Posterior vena cava (tissue), 2 donors: ENCODE data around the gene RNF217. TPM values are rescaled to one million over a fixed set of nuclear protein-coding genes. Genes with fewer than 3 reads are reported as not detected.
"Not testable (repeated sequence)": the region's sequence is repeated elsewhere in the genome, so short reads cannot be mapped to it uniquely, and the experiment has no call there.

Experiments
- DNase-seq: peaks from one replicate; pipeline ENCODE4 v3.0.0-alpha.2; 2020; ENCODE audit warnings: low spot score
- intact Hi-C, 2 donors: fragments of 100-400 bp; cut with DNase I; formaldehyde crosslinking; loops; one replicate each; pipeline versions ENCODE4 v1.14.1 to v1.14.2; 2022 to 2023
- total RNA-seq, 2 donors: library from RNA; stranded (reverse); fragmentation: NEBNext Ultra II Directional; extraction: Animal tissue kit (Norgen Biotek cat#: 25700); gene quantifications; one replicate each; pipeline ENCODE4 v1.2.1, GENCODE V29; 2021
- donor health status: DM: yes; HTN: yes; CAD: no.
- donor health status: DM: yes; HTN: yes; CAD: no.

Gene RNF217
- total RNA-seq, 2 donors from 2014 or later = 23.7 to 29.2 TPM

GRCh38 chr6:125041740-125042459, 79.7 kb downstream of the RNF217 start:
- intact Hi-C loops = no loop called here
- no peak for DNase-seq

DNA sequence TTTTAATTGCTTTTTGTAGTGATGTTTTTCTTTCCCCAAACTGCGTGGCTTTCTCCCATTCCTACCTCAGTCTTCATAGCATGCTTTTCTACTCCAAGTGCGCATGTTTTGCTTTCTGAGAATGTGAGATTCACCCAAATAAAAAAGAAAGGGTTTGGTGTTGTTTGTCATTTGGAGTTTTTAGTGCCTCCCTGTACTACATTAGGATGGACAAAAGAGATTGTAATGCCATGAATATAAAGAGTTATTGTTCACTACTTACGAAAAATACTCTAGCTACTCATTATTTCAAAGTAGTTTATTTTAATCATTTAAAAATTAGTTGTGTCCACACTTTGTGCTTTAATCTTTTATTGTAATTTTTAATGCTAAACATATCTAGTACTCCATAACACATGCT, 81.8 kb downstream of the RNF217 start:
- intact Hi-C loops = loop anchor here in 1 of 2 donors (2.0 kb wide), 1 partner anchor 47 kb away; no protein-coding TSS in a partner anchor
- no peak for DNase-seq

GRCh38 chr6:125044667-125045066, 82.4 kb downstream of the RNF217 start:
- DNase-seq = no peak
- intact Hi-C loops = loop anchor here in 1 of 2 donors (2.0 kb wide), 1 partner anchor 46 kb away; no protein-coding TSS in a partner anchor

DNA sequence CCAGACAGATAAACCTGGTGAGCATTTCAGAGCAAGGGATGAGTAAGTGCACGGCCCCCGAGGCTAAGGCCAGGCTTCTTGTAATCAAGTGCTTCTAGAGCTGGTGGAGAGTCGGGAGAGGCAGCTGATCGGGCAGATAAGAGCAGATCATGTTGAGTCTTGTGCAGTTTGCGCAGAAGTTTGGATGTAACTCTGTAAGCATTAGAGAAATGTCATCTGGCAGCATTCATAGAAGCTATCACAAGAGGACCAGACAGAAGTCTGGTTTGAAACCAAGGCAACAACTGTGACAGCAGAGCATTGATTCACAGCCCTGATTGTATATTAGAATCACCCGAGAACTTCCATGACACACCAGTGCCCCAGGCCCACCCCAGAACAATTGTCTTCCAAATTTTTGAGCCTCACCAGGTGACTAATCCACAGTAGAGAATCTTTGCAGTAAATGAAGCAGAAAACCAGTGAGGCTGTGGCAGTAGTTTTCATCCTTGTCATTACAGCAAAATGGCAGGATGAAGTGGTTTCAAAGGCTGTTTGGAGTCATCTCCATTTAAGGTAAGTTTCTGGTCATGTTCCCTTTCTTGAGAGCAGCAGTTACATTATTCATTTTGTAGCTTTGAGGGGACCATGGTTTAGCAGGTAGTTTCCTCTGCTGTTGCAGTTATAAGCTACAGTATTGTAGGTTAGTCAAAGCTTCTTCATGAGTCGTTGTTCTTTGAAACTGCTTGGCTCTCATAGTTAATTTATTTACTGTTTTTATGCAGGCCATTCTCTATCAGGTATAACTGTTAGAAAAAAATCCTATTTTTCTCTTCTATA, 84.1 kb downstream of the RNF217 start:
- intact Hi-C loops = no loop called here
- no peak for DNase-seq

- DNase-seq = no peak
- intact Hi-C loops = no loop called here
These were observed 86.0 kb downstream of the RNF217 start for GRCh38 chr6:125048274-125048673.

DNA sequence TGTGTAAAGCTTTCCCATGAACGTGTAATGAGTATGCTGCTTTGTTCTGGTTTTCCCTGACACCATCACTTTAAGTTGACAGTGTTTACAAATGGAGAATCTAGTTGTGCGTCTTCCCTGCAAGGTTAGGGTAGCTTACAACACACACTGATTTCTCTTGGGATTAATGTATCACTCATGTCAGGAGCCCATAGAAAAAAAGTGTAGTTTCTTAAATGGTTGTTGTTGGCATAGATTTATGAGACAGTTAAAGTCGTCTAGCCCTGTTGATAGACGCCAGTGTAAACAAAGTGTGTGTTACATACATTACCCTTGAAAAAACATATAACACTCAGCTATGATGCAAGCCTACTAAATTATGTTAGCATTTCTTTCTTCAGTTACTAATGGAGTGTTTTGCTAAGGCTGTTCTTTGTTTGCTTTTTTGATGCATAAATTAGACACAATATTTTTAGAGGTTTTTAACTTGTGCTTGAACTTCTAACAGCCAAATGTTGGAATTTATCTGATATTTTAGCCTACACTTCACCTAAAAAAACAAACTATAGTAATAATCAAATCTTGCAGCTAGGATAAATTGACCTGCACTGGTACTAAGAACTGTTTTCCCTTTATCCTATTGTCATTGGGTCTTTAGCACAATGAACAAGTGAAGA, 88.6 kb downstream of the RNF217 start:
- intact Hi-C loops = no loop called here
- no peak for DNase-seq

GRCh38 chr6:125053809-125054208, 91.6 kb downstream of the RNF217 start:
- intact Hi-C loops = no loop called here
- DNase-seq = no peak

- DNase-seq = no peak
- intact Hi-C loops = no loop called here
These were observed 92.1 kb downstream of the RNF217 start for GRCh38 chr6:125054331-125054730.

DNA sequence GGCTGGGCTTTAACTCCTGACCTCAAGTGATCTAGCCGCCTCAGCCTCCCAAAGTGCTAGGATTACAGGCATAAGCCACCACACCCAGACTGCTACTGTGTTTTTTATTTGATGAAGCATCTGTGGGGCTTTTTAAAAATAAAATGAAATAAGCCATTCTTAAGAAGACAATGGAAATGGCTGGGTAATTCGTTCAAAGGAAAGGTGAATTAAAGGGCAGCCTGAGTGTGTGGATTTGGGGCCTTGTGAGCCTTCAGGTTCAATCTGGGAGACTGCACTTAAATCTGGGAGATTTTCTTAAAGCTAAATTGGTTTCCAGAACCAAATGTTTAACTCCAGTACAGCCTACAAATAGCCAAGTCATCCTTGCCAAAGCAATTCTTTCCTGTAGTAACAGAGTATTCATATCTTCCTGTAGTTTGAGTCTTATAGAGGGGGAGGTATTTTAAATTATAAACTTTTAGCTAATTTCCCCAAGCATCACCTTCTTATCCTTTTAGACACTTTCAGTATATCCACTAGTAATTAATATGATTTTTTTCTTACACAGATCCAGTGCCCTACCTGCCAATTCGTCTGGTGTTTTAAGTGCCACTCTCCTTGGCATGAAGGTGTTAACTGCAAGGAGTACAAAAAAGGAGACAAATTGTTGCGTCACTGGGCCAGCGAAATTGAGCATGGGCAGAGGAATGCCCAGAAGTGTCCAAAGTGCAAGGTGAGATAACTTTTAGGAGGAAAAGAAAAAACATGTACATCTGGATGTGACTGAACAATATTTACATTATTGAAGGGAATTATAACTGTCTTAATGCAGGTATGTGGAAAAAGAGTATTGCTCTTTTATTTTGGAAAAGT, 95.4 kb downstream of the RNF217 start:
- DNase-seq = no peak
- intact Hi-C loops = no loop called here

DNA sequence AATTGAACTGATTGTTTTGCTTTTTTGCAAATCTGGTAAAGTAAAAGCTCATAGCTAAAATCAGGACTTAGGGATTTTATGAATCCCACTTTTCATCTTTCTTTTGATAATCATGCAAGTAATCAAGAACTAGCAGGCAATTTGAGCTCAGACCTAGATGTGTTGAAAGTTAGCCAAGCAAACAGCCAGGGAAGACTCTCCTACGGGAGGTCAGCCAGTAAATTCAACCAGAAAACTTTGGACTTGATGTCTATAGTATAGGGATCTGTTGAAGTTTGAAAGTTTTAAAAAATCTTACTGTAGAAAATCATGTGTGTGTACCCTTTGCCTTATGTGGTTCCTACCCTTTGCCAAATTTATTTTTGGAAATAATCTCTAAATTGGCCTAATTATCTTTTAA, 96.3 kb downstream of the RNF217 start:
- intact Hi-C loops = no loop called here
- DNase-seq = no peak

GRCh38 chr6:125063307-125063706, 101.1 kb downstream of the RNF217 start:
- intact Hi-C loops = no loop called here
- no peak for DNase-seq

GRCh38 chr6:125066140-125066539, 103.9 kb downstream of the RNF217 start:
- no peak for DNase-seq
- intact Hi-C loops = no loop called here

- intact Hi-C loops = no loop called here
- DNase-seq = no peak
These were observed 104.7 kb downstream of the RNF217 start for GRCh38 chr6:125066964-125067363.

DNA sequence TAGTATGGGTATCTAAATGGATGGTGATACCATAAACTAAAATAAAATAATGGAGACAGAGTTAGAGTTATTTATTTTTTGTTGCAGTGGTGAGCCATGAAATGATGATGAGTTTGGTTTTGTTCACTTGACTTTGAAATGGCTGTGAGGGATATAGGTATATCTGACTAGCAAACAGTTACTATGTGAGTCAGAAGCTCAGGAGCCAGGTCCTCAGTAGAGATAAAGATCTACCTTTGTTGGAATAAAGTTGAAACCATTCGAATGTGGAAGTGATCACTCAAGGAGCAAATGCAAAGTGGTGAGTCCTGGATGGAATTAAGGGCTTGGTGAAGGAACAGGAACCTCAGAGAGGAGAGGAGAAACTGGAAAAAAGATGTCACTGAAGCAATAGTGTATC, 105.3 kb downstream of the RNF217 start:
- DNase-seq = no peak
- intact Hi-C loops = no loop called here

DNA sequence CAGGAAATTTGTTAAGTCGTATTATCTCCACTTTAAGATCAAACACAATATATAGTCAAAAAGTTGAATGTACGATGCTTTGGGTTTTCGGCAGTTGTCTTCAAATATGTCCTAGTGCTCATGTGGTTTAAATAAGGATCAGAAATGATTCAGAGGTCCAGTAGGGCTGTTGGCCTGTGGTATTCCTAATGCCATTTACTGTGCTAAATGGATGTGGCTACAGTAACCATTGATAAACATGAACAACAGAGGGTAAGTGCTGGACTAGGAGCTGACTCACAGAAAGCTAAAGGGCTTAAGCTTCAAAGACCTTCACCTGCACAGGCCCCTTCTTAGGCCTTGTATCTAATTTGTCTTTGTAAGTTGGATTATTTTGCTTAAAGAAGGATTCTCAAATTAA, 110.8 kb downstream of the RNF217 start:
- intact Hi-C loops = no loop called here
- DNase-seq = no peak

DNA sequence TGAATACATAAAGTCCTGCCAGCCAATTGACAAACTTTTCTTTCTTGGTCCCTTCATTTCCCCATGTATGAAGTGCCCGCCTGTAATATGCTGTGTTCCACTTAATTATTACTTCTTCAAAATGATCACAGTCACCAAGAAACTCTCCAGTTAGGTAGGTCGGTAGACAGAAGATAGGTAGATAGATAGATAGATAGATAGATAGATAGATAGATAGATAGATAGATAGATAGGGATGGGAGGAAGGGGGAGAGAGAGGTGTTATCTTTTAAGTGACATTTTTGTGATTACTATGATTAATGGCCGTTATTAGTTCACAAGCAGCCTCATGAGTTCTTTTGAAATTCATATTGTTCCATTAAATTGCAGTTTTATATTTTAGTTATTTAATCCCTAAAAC, 111.9 kb downstream of the RNF217 start:
- DNase-seq = no peak
- intact Hi-C loops = no loop called here

DNA sequence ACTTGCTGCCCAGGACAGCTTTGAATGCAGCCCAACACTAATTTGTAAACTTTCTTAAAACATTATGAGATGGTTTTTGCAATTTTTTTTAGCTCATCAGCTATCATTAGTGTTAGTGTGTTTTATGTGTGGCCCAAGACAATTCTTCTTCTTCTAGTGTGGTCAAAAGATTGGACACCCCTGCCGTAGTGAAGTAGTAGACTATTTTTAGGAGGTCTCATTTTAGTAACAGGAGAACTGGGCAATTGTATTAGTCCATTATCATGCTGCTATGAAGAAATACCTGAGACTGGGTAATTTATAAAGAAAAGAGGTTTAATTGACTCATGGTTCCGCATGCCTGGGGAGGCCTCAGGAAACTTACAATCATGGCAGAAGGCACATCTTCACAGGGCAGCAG, 112.8 kb downstream of the RNF217 start:
- intact Hi-C loops, DNase-seq: not testable (repeated sequence)

DNA sequence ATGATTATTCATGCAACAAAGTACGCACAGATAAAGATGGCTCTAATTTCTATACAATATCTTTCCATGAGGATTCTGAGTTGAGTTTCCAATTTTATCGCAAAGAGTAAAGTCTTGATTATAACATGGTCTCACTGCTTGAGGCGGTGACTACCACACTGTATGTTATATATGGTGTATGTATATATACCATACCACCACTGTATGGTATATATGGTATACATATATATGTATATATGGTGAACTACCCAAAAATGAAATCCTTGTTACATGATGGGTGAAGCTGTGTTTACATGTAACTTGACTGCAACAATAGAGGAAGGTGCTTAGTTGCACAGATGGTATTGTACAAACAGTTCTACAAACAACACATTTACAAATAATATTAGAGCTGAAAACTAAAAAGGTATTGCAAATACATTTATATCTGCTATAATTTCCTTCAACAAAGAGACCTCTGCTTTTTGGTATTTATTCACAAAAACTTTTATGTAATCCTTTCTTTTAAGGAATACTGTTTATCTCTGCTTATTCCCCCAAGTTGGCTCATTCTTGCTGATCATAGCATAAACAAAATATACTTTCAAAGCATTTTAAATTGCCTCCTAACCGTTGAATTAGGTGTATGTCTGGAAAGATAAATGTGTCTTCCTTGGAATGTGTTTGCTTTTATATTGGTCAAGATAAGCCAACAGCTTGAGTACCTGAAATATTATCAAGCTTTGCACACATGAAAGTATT, 113.7 kb downstream of the RNF217 start:
- DNase-seq = no peak
- intact Hi-C loops = no loop called here

DNA sequence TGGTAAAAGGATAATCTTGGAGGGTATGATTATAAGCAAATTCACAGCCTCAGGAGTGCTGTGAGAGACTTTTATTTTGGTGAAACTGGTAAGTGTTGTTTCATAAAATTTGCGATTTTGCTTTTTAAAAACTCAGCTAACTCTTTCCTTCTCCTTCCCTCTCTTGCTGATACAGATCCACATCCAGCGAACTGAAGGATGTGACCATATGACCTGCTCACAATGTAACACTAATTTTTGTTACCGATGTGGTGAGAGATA, 114.2 kb downstream of the RNF217 start:
- intact Hi-C loops = no loop called here
- no peak for DNase-seq
